Cardiac muscle cell (in vitro differentiated cells and primary cell): Measurements from ENCODE around the gene ADAMTSL1. TPM values are rescaled to one million over a fixed set of nuclear protein-coding genes. Genes with fewer than 3 reads are reported as not detected.

Experiments used
- DNase-seq, 2 donors: peaks; one replicate each; pipeline versions ENCODE4 v3.0.0 to v3.0.0-alpha.2; 2010 to 2017; ENCODE audit warnings: low read depth in 1 of 2, low spot score in 1 of 2
- H3K27ac ChIP-seq: fragments of 200-600 bp; sonication (generic); 2 replicates; pipeline ENCODE4 v1.5.1; 2016
- H3K27me3 ChIP-seq: fragments of 200-600 bp; sonication (generic); 2 replicates; pipeline ENCODE4 v1.6.0; 2016; ENCODE audit warnings: control low read depth
- H3K36me3 ChIP-seq: fragments of 200-600 bp; sonication (generic); 2 replicates; pipeline ENCODE4 v1.5.1; 2016; ENCODE audit warnings: control low read depth
- H3K4me1 ChIP-seq: fragments of 200-600 bp; sonication (generic); 2 replicates; pipeline ENCODE4 v1.8.1; 2017; ENCODE audit warnings: low read depth, mild to moderate bottlenecking, mixed run types
- H3K4me3 ChIP-seq: fragments of 200-600 bp; sonication (generic); 2 replicates; pipeline ENCODE4 v1.5.1; 2016; ENCODE audit warnings: mild to moderate bottlenecking
- H3K9me3 ChIP-seq: fragments of 200-600 bp; sonication (generic); 2 replicates; pipeline ENCODE4 v1.5.1; 2017; ENCODE audit warnings: low read depth, mild to moderate bottlenecking, control low read depth
- CTCF ChIP-seq: IDR thresholded peaks from 2 replicates; pipeline ENCODE4 v1.5.1; 2012; ENCODE audit warnings: low read depth, mild to moderate bottlenecking, low read length
- polyA plus RNA-seq: library from polyadenylated mRNA; unstranded; fragments of >200 nt; fragmentation: Nextera tagmentation; extraction: Ambion mirVana; gene quantifications from 2 replicates; pipeline ENCODE4 v1.2.1, GENCODE V29; 2016
- total RNA-seq: library from RNA; depleted of rRNA; stranded (reverse); fragments of >200 nt; gene quantifications from 2 replicates; pipeline ENCODE4 v1.2.3, GENCODE V29; 2016

The ADAMTSL1 gene
- total and polyA plus RNA-seq, 2 experiments from 2014 or later, result 12.6 to 63.0 TPM

- no peak for DNase-seq
- TF ChIP-seq CTCF, result no peak
- Histone ChIP-seq H3K27ac (no peak overlapping the region), H3K9me3 (no peaks in the 10 kb centered on the region), H3K36me3 (no peaks in the 10 kb centered on the region), H3K4me1 (peaks cover 7% of the 10 kb centered on the region), H3K4me3 (no peak overlapping the region), H3K27me3 (no peaks in the 10 kb centered on the region)
Measured at GRCh38 chr9:18849270-18849669, 375.3 kb downstream of the ADAMTSL1 start.

- TF ChIP-seq CTCF, result no peak
- H3K9me3 ChIP-seq, result no peaks in the 10 kb centered on the region
- no peaks in the 10 kb centered on the region for H3K27me3 ChIP-seq
- H3K4me3 ChIP-seq, result no peak overlapping the region
- no peaks in the 10 kb centered on the region for H3K36me3 ChIP-seq
- no peak for DNase-seq
- peaks cover 10% of the 10 kb centered on the region for H3K4me1 ChIP-seq
- peak overlapping the region; percentile 8 for H3K27ac ChIP-seq
Measured at GRCh38 chr9:18849890-18850677, 376.1 kb downstream of the ADAMTSL1 start.

- Histone ChIP-seq H3K9me3 (no peaks in the 10 kb centered on the region), H3K27me3 (no peaks in the 10 kb centered on the region), H3K4me1 (peaks cover 19% of the 10 kb centered on the region), H3K27ac (no peak overlapping the region), H3K4me3 (no peak overlapping the region), H3K36me3 (no peaks in the 10 kb centered on the region)
- DNase-seq, result no peak
- TF ChIP-seq CTCF, result no peak
Measured at GRCh38 chr9:18851069-18851795, 377.3 kb downstream of the ADAMTSL1 start.

GRCh38 chr9:18855656-18856055, 381.7 kb downstream of the ADAMTSL1 start:
- H3K36me3 ChIP-seq, result no peaks in the 10 kb centered on the region
- no peak overlapping the region for H3K4me3 ChIP-seq
- no peaks in the 10 kb centered on the region for H3K27me3 ChIP-seq
- H3K9me3 ChIP-seq, result no peaks in the 10 kb centered on the region
- no peak overlapping the region for H3K27ac ChIP-seq
- peak; percentile 50 to 71 for DNase-seq
- peaks cover 12% of the 10 kb centered on the region for H3K4me1 ChIP-seq
- TF ChIP-seq CTCF, result no peak

GRCh38 chr9:18857334-18857733, 383.4 kb downstream of the ADAMTSL1 start:
- Histone ChIP-seq H3K27ac (no peak overlapping the region), H3K4me1 (peaks cover 16% of the 10 kb centered on the region), H3K4me3 (no peak overlapping the region), H3K27me3 (no peaks in the 10 kb centered on the region), H3K36me3 (no peaks in the 10 kb centered on the region), H3K9me3 (no peaks in the 10 kb centered on the region)
- no peak for DNase-seq
- no peak for TF ChIP-seq CTCF
